Naive B cell (primary cell): ENCODE data around the gene GREB1. TPM values are rescaled to one million over a fixed set of nuclear protein-coding genes. Genes with fewer than 3 reads are reported as not detected.

Experiments
- ATAC-seq, 2 donors: fragments of 150-1000 bp; cut with Tn5 transposase; 2 replicates each; pipeline ENCODE4 v1.10.0; 2021; ENCODE audit warnings: low read depth in 2 of 2, mild to moderate bottlenecking in 2 of 2, moderate library complexity in 2 of 2
- DNase-seq: peaks from one replicate; pipeline ENCODE4 v3.0.0; 2022
- H3K27ac Mint-ChIP-seq, 6 donors: one replicate each; pipeline ENCODE4 v1.8.0; 2020 to 2022; ENCODE audit warnings: mild to moderate bottlenecking in 6 of 6, mixed read lengths in 6 of 6, moderate library complexity in 5 of 6, inconsistent platforms in 2 of 6
- H3K27me3 Mint-ChIP-seq, 3 donors: one replicate each; pipeline ENCODE4 v1.8.0; 2021 to 2022; ENCODE audit warnings: mixed read lengths in 3 of 3, mild to moderate bottlenecking in 1 of 3
- H3K36me3 Mint-ChIP-seq, 2 donors: one replicate each; pipeline ENCODE4 v1.8.0; 2020 to 2022; ENCODE audit warnings: mixed read lengths in 2 of 2, inconsistent platforms in 1 of 2, mild to moderate bottlenecking in 1 of 2
- H3K4me1 Mint-ChIP-seq, 3 donors: one replicate each; pipeline ENCODE4 v1.8.0; 2020 to 2022; ENCODE audit warnings: mixed read lengths in 3 of 3, inconsistent platforms in 1 of 3, mild to moderate bottlenecking in 1 of 3, moderate library complexity in 1 of 3
- H3K4me3 Mint-ChIP-seq, 8 donors: one replicate each; pipeline ENCODE4 v1.8.0; 2020 to 2022; ENCODE audit warnings: mild to moderate bottlenecking in 8 of 8, mixed read lengths in 8 of 8, moderate library complexity in 8 of 8, inconsistent platforms in 2 of 8
- H3K9me3 Mint-ChIP-seq, 7 donors: one replicate each; pipeline ENCODE4 v1.8.0; 2020 to 2022; ENCODE audit warnings: mixed read lengths in 7 of 7, mild to moderate bottlenecking in 5 of 7, inconsistent platforms in 2 of 7, moderate library complexity in 1 of 7
- polyA plus RNA-seq, 6 donors: library from polyadenylated mRNA; unstranded; fragments of 300-500 nt; fragmentation: Illumina TruSeq; gene quantifications; one replicate each; pipeline ENCODE4 v1.2.3, GENCODE V29; 2021; ENCODE audit warnings: low read depth in 6 of 6

Gene GREB1, protein sequence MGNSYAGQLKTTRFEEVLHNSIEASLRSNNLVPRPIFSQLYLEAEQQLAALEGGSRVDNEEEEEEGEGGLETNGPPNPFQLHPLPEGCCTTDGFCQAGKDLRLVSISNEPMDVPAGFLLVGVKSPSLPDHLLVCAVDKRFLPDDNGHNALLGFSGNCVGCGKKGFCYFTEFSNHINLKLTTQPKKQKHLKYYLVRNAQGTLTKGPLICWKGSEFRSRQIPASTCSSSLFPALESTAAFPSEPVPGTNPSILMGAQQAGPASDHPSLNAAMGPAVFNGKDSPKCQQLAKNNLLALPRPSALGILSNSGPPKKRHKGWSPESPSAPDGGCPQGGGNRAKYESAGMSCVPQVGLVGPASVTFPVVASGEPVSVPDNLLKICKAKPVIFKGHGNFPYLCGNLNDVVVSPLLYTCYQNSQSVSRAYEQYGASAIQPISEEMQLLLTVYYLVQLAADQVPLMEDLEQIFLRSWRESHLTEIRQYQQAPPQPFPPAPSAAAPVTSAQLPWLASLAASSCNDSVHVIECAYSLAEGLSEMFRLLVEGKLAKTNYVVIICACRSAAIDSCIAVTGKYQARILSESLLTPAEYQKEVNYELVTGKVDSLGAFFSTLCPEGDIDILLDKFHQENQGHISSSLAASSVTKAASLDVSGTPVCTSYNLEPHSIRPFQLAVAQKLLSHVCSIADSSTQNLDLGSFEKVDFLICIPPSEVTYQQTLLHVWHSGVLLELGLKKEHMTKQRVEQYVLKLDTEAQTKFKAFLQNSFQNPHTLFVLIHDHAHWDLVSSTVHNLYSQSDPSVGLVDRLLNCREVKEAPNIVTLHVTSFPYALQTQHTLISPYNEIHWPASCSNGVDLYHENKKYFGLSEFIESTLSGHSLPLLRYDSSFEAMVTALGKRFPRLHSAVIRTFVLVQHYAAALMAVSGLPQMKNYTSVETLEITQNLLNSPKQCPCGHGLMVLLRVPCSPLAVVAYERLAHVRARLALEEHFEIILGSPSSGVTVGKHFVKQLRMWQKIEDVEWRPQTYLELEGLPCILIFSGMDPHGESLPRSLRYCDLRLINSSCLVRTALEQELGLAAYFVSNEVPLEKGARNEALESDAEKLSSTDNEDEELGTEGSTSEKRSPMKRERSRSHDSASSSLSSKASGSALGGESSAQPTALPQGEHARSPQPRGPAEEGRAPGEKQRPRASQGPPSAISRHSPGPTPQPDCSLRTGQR (N-terminal part only)
- not detected for polyA plus RNA-seq

DNA sequence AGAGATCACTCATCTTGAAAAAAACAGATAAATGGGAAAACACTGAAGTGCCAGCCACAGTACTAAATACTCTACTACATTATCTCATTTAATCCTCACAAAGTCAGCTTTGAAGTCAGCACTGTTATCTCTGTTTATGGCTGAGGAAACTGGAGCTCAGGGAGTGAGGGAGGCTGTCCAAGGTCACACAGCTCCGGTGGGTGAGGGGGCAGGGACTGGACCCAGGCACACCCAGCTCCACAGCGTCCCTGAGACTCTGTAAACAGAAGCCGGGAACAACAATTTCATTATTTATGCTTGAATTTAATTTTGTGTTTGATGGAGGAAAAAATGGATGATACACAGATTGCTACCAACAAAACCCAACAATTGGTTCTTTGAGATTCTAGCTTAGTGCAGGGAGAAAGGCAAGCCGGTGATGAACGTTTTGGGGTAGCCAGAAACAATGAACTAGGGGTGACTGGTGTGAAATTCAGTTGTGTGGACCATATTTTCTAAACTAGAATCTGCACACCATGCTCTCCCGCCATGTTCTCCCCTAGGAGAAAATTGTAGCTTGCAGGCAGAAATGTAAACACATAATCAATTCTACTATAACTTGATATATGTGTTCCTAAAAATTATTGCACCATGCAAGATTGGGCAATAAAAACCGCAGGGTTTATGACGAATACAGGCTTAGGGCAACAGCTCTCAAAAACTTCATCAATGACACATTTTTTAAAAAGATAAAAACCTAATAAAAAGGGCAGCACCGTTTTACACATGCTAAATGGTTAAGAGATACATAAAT, at the start of gene GREB1:
TSS of gene GREB1 (plus strand) at position 768 of the 793 bp plus-strand sequence. CDS start 22,570 bp downstream, outside the sequence.
- no peak for DNase-seq
- no peak for ATAC-seq
- no peaks in the 10 kb centered on the region for H3K4me1 Mint-ChIP-seq
- H3K36me3 Mint-ChIP-seq, result no peaks in the 10 kb centered on the region
- H3K9me3 Mint-ChIP-seq, result no peaks in the 10 kb centered on the region
- peak within 1 kb of the TSS in 1 of 6 donors; percentile 25 for H3K27ac Mint-ChIP-seq
- H3K4me3 Mint-ChIP-seq, result no peak within 1 kb of the TSS
- H3K27me3 Mint-ChIP-seq, result peaks cover 31 to 46% (median 36%) of the 10 kb centered on the region in 3 donors

DNA sequence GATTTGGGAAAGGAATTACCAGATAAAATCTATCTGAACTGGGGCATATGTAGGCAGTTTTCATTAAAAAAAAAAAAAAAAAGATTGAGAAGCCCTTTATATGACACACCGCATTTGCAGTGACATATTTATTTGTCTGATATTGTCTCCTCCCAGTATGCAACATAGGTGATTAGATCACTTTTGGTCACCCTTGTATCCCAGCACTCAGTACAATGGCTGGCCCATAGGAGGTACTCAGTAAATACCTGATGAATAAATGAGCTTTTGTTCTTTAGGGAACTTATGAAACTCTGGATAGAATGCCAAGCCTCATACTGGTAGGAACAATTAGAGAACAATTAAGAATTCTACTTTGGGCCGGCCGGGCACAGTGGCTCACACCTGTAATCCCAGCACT, 45.0 kb upstream of the GREB1 start:
- Mint-ChIP-seq H3K27me3 (peaks cover 42 to 58% (median 47%) of the 10 kb centered on the region in 3 donors), H3K4me3 (no peak overlapping the region), H3K36me3 (no peaks in the 10 kb centered on the region), H3K27ac (no peak overlapping the region), H3K4me1 (no peaks in the 10 kb centered on the region), H3K9me3 (peaks cover 0 to 13% (median 5%) of the 10 kb centered on the region in 7 donors)
- DNase-seq, result no peak
- ATAC-seq, result no peak

DNA sequence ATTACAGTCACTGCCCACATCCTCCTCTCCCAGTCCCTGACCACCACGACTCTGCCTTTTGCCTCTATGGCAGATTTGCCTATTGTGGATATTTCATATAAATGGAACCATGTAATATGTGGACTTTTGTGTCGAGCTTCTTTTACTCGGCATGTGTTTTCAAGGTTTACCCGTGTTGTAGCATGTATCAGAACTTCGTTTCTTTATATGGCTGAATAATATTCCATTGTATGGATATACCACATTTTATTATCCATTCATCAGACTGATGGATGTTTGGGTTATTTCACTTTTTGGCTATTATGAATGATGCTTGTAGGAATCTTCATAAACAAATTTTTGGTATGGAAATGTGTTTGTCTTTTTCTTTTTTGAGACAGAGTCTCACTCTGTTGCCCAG, 43.7 kb upstream of the GREB1 start:
- DNase-seq, result no peak
- H3K4me1 Mint-ChIP-seq, result no peaks in the 10 kb centered on the region
- H3K27me3 Mint-ChIP-seq, result peaks cover 42 to 60% (median 53%) of the 10 kb centered on the region in 3 donors
- H3K9me3 Mint-ChIP-seq, result peaks cover 0 to 13% (median 5%) of the 10 kb centered on the region in 7 donors
- H3K36me3 Mint-ChIP-seq, result no peaks in the 10 kb centered on the region
- H3K4me3 Mint-ChIP-seq, result no peak overlapping the region
- ATAC-seq, result no peak
- no peak overlapping the region for H3K27ac Mint-ChIP-seq

DNA sequence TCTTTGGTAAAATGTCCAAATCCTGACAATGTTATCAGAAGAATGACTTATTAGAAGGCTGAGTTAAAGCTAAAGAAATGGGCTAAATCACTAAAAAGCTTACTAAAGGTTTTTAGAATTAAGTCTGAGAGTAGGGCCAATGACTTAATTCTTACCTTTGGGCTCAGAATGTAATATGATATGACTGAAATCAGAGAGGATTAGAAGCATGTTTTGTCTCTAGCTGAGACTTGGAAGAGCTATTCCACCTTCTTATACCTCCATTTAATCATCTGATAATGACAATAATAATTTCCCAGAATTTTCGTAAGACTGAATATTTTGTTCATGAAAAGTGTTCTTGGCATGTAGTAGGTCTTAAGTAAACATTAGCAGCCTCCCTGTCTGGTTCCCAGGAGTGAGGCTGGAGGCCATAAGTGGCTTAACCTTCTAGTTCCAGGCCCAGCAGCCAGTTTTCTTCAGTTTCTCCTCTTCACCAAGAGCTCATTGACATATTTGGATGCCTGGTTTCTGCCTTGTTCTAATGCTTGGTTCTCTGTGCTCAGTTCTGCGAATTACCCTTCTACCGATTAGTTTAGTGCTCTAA, 42.4 kb upstream of the GREB1 start:
- H3K9me3 Mint-ChIP-seq, result peaks cover 0 to 13% (median 5%) of the 10 kb centered on the region in 7 donors
- H3K4me3 Mint-ChIP-seq, result no peak overlapping the region

DNA sequence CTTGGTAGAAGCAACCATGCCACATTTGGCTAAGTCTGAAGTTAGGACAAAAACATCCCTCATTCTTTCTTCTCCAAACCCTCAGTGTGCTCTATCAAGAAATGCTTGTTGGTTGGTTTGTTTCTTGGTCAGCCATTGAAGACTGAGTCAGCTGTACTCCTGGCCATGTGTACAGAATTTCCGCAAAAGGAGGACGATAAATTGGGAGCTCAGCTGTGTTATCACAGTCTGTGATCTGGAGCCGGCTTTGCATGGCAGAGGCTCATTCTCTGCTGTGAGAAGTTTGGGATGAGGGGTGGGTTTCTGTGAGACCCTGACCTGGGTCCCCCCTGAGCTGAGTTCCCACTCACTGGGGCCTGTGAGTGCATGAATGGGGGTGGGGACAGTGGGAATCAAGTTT, 41.6 kb upstream of the GREB1 start:
- DNase-seq (no peak), ATAC-seq (no peak)
- Mint-ChIP-seq H3K27ac (no peak overlapping the region), H3K36me3 (no peaks in the 10 kb centered on the region), H3K4me3 (no peak overlapping the region), H3K9me3 (peaks cover 0 to 13% (median 5%) of the 10 kb centered on the region in 7 donors), H3K4me1 (no peaks in the 10 kb centered on the region), H3K27me3 (peaks cover 31 to 49% (median 42%) of the 10 kb centered on the region in 3 donors)

More for the DNA sequence above, 42.4 kb upstream of the GREB1 start:
- Mint-ChIP-seq H3K36me3 (no peaks in the 10 kb centered on the region), H3K4me1 (no peaks in the 10 kb centered on the region), H3K27me3 (peaks cover 36 to 52% (median 45%) of the 10 kb centered on the region in 3 donors), H3K27ac (no peak overlapping the region)
- DNase-seq, result no peak
- ATAC-seq, result no peak

DNA sequence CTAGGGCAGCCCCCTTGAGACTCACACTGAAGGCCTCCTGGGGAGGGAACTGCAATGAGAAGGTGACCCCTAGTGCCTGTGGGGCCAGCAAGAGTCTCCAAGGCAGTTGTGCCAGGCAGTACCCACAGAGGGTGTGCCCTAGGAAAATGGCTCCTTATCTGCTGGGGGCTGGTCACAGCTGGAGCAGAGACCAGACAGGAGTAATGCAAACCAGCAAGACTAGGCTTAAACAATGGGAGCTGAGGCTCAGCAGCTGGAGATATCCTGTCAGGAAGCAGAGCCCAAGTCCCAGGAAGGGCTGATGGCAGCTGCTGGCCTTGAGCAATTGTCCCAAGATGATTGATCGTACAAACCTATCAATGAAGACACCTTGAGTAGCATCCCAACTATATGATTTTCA, 41.1 kb upstream of the GREB1 start:
- no peak overlapping the region for H3K27ac Mint-ChIP-seq
- peaks cover 0 to 13% (median 5%) of the 10 kb centered on the region in 7 donors for H3K9me3 Mint-ChIP-seq
- H3K4me1 Mint-ChIP-seq, result no peaks in the 10 kb centered on the region
- ATAC-seq, result no peak
- H3K36me3 Mint-ChIP-seq, result no peaks in the 10 kb centered on the region
- H3K4me3 Mint-ChIP-seq, result no peak overlapping the region
- DNase-seq, result no peak
- peaks cover 26 to 44% (median 37%) of the 10 kb centered on the region in 3 donors for H3K27me3 Mint-ChIP-seq

DNA sequence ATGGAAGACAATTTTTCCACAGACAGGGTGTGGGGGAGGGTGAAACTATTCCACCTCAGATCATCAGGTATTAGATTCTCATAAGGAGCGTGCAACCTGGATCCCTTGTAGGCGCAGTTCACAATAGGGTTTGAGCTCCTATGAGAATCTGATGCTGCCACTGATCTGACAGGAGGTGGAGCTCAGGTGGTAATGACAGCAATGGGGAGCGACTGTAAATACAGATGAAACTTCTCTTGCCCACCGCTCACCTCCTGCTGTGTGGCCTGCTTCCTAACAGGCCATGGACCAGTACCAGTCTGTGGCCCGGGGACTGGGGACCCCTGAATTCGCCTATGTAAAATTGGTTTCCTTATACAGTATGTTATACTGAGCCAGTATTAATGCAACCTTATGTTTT, 40.6 kb upstream of the GREB1 start:
- H3K9me3 Mint-ChIP-seq, result peaks cover 0 to 13% (median 5%) of the 10 kb centered on the region in 7 donors
- H3K27ac Mint-ChIP-seq, result no peak overlapping the region
- peaks cover 24 to 40% (median 31%) of the 10 kb centered on the region in 3 donors for H3K27me3 Mint-ChIP-seq
- ATAC-seq, result no peak
- no peaks in the 10 kb centered on the region for H3K4me1 Mint-ChIP-seq
- DNase-seq, result no peak
- no peaks in the 10 kb centered on the region for H3K36me3 Mint-ChIP-seq
- H3K4me3 Mint-ChIP-seq, result no peak overlapping the region

DNA sequence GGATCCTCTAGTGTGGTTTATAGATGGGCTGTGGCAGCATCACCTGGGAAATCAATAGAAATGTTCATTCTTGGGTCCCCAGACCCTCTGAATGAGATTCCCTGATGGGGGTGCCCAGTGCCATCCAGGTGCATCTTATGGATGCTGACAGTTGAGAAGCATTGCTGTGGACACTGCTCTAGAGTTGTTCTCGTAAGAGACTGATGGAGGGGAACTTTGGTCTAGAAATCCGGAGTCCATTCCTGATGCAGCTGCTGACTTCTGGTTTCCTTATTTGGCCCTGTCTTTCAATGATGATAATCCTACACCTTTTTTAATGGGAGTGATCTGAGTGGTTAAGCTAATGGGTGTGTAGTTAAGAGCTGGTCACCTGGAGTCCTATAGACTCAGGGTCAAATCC, 39.5 kb upstream of the GREB1 start:
- Mint-ChIP-seq H3K27me3 (peaks cover 24 to 40% (median 37%) of the 10 kb centered on the region in 3 donors), H3K4me3 (no peak overlapping the region), H3K27ac (no peak overlapping the region), H3K9me3 (peaks cover 0 to 13% (median 3%) of the 10 kb centered on the region in 7 donors), H3K4me1 (no peaks in the 10 kb centered on the region), H3K36me3 (no peaks in the 10 kb centered on the region)
- DNase-seq (no peak), ATAC-seq (no peak)

DNA sequence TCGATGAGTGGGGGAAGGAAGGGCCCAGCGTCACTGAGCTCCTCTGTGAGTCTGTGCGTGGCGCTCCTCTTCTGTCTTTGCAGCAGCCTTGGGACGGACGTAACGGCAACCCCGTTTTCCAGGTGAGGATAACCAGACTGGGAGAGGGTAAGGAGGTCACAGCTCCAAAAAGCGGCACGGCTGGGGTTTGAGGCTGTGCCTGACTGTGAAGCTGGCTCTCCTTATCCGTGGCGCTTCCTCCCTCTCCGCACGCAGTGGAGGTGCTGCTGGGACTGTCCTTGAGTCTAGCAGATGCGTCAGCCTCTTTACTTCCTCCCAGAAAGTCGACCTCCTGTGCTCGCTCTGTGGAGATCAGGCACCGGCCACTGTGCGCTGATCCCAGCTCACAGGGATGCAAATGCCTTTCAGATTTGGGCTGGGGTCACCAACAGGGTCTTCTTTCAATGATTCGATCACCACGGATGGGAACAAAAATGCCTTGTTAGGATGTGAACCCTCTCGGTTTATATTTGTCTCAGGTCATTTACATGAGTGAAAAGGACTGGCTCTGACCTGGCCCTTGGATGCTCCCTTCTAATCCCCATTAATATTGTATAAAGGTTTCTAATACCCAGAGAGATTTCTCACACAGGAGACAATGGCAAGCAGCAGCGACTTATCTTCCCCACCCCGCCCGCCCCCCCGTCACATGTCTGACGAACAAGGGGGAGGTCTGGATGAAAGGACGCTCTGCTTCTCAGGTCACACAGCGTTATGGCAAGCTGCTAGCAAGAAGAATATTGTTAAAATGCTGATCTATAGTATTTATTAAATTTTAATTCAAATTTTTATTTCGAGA, 37.8 kb upstream of the GREB1 start:
- DNase-seq (no peak), ATAC-seq (no peak)
- Mint-ChIP-seq H3K36me3 (no peaks in the 10 kb centered on the region), H3K4me1 (peaks cover 0 to 4% (median 4%) of the 10 kb centered on the region in 3 donors), H3K4me3 (no peak overlapping the region), H3K27ac (no peak overlapping the region), H3K9me3 (peaks cover 0 to 2% (median 0%) of the 10 kb centered on the region in 7 donors), H3K27me3 (peaks cover 28 to 39% (median 35%) of the 10 kb centered on the region in 3 donors)

DNA sequence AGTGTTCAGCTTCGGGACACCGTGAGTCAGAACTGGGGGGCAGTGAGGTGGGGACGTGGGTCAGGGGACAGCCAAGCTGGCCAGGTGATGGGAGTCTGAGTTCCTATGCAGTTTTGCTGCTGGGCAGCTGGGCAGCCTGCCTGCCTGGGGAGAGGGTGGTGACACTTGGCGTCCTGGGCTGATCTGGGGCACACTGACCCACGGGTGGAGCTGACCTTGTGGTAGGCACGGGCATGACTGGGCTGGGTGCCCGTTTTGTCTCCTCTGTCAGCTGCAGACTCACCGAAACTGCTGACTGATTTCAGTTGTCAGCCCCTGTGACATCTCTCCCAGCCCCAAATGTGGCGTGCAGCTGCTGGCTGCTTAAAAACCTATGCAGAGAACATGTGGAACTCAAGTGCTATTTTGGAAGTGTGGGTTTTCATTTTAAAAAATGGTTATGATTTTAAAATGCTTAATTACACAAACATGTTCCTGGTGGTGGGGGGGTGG, 35.3 kb upstream of the GREB1 start:
- no peak overlapping the region for H3K4me3 Mint-ChIP-seq
- no peak overlapping the region for H3K27ac Mint-ChIP-seq
- H3K4me1 Mint-ChIP-seq, result peaks cover 2 to 4% (median 4%) of the 10 kb centered on the region in 3 donors
- DNase-seq, result no peak
- no peak for ATAC-seq
- H3K27me3 Mint-ChIP-seq, result peaks cover 30 to 47% (median 44%) of the 10 kb centered on the region in 3 donors
- peaks cover 2 to 10% (median 6%) of the 10 kb centered on the region in 7 donors for H3K9me3 Mint-ChIP-seq
- no peaks in the 10 kb centered on the region for H3K36me3 Mint-ChIP-seq

DNA sequence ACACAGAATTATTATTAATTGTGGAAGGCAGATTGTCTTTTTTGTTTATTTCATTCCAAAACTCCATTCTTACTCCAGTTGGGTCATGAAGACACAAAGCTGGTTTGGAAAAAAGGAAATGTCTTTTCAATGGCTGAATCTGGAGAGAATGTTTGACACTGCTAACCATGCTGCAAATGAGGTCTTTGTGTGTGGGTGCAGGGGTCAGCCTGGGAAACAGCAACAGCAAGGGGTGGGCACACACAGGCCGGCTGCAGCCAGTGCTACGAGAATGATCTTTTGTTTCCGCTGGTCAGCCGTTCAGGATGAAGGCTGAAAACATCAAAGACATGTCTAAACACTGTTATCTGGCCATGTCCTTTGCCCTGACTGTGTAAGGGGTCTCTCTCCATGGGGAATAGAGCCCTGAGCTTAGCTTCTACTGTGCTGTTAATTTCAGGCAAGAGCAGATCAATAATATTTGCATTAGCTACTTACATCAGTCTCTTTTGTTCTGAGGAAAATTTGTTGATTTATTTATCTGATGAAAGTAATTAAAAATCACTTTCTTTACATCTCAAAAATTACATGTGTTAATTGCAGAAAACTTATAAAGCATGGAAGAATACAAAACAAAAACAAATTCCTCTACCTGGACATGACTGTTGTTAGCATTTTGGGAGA, 34.6 kb upstream of the GREB1 start:
- no peak overlapping the region for H3K4me3 Mint-ChIP-seq
- H3K27ac Mint-ChIP-seq, result no peak overlapping the region
- H3K9me3 Mint-ChIP-seq, result peaks cover 4 to 15% (median 6%) of the 10 kb centered on the region in 7 donors
- peaks cover 2 to 4% (median 4%) of the 10 kb centered on the region in 3 donors for H3K4me1 Mint-ChIP-seq
- ATAC-seq (no peak), DNase-seq (no peak)
- peaks cover 30 to 41% (median 39%) of the 10 kb centered on the region in 3 donors for H3K27me3 Mint-ChIP-seq
- H3K36me3 Mint-ChIP-seq, result no peaks in the 10 kb centered on the region
